ENCODE measurements around the gene SKIC2.
"Not testable (repeated sequence)": the region's sequence is repeated elsewhere in the genome, so short reads cannot be mapped to it uniquely, and the experiment has no call there.

The SKIC2 gene

GRCh38 chr6:31972709-31973350, 13.9 kb downstream of the SKIC2 start (continued):
- TF ChIP-seq ZNF610 (tag by site-specific recombination; IDR thresholded peaks at IDR 0.05; ENCODE audit: borderline replicate concordance) (no peak), ZNF391 (tag by site-specific recombination; IDR thresholded peaks at IDR 0.05; ENCODE audit: borderline replicate concordance, low read depth) (no peak), ZNF221 (tag by site-specific recombination; IDR thresholded peaks at IDR 0.05; ENCODE audit: borderline replicate concordance) (no peak), WT1 (tag by site-specific recombination; IDR thresholded peaks at IDR 0.05) (0 out of 2 replicates have a peak, but pooled peaks have one; percentile 15), BCL11B (tag by site-specific recombination; IDR thresholded peaks at IDR 0.05; ENCODE audit: low read depth) (no peak)

DNA sequence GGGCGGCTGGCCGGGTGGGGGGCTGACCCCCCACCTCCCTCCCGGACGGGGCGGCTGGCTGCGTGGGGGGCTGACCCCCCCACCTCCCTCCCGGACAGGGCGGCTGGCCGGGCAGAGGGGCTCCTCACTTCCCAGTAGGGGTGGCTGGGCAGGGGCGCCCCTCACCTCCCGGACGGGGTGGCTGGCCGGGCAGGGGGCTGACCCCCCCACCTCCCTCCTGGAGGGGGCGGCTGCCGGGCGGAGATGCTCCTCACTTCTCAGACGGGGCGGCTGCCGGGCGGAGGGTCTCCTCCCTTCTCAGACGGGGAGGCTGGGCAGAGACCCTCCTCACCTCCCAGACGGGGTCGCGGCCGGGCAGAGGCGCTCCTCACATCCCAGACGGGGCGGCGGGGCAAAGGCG, 17.1 kb downstream of the SKIC2 start:
- CTCF ChIA-PET; POLR2A ChIA-PET; H3K9me3 ChIP-seq (ENCODE audit: control insufficient read depth, insufficient read depth, low read depth, low read length); H3K4me1 ChIP-seq (ENCODE audit: control insufficient read depth, insufficient read depth, low read length); H3K4me3 ChIP-seq (ENCODE audit: low read depth, low read length); H3K27ac ChIP-seq (ENCODE audit: extremely low read depth, low read depth, low read length): not testable (repeated sequence)
- H3K36me3 ChIP-seq (ENCODE audit: control insufficient read depth in 2 of 2, insufficient read depth in 1 of 2, low read length in 2 of 2): peaks cover 0 to 19% of the 10 kb centered on the region in 2 experiments; a peak in 2 of 3 replicates

DNA sequence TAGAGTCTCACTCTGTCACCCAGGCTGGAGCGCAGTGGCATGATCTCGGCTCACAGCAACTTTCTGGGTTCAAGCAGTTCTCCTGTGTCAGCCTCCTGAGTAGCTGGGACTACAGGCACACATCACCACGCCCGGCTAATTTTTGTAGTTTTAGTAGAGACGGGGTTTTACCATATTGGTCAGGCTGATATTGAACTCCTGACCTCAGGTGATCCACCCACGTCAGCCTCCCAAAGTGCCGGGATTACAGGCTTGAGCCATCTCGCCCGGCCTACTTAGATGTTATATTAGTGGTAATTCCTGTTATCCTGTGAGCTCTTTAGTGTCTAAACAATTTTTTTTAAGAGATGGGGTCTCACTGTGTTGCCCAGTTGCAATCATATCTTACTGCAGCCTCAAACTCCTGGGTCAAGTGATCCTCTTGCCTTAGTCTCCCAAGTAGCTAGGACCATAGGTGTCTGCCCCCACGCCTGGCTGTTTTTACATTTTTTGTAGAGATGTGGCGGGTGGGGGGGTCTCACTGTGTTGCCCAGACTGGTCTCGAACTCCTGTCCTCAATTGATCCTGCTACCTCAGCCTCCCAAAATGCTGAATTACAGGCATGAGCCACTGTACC, 18.9 kb downstream of the SKIC2 start:
- H3K9me3 ChIP-seq (ENCODE audit: control insufficient read depth, insufficient read depth, low read depth, low read length): no peaks in the 10 kb centered on the region
- H3K27ac ChIP-seq (ENCODE audit: extremely low read depth, low read depth, low read length): no peak overlapping the region
- no peak for TF ChIP-seq ZSCAN16 (tag by site-specific recombination; IDR thresholded peaks at IDR 0.05)
- peak; percentile 97 for TF ChIP-seq ZNF121 (tag by site-specific recombination; IDR thresholded peaks at IDR 0.05)
- H3K36me3 ChIP-seq (ENCODE audit: control insufficient read depth in 2 of 2, insufficient read depth in 1 of 2, low read length in 2 of 2): peaks cover 0 to 19% of the 10 kb centered on the region in 2 experiments; a peak in 2 of 3 replicates
- CTCF ChIA-PET: no interaction called here
- POLR2A ChIA-PET: interaction anchor here (0.7 kb wide), 1 partner anchor 236 kb away, joined by 4 read pairs; no protein-coding TSS in a partner anchor
- peaks cover 4% of the 10 kb centered on the region; the same call in 1 of the 2 replicates for H3K4me1 ChIP-seq (ENCODE audit: control insufficient read depth, insufficient read depth, low read length)
- no peak overlapping the region for H3K4me3 ChIP-seq (ENCODE audit: low read depth, low read length)

GRCh38 chr6:31978831-31979230, 19.9 kb downstream of the SKIC2 start:
- CTCF ChIA-PET: no interaction called here
- POLR2A ChIA-PET: no interaction called here
- peaks cover 0 to 19% of the 10 kb centered on the region in 2 experiments; a peak in 2 of 3 replicates for H3K36me3 ChIP-seq (ENCODE audit: control insufficient read depth in 2 of 2, insufficient read depth in 1 of 2, low read length in 2 of 2)
- H3K27ac ChIP-seq (ENCODE audit: extremely low read depth, low read depth, low read length): no peak overlapping the region
- no peak overlapping the region for H3K4me3 ChIP-seq (ENCODE audit: low read depth, low read length)
- H3K9me3 ChIP-seq (ENCODE audit: control insufficient read depth, insufficient read depth, low read depth, low read length): no peaks in the 10 kb centered on the region
- H3K4me1 ChIP-seq (ENCODE audit: control insufficient read depth, insufficient read depth, low read length): no peaks in the 10 kb centered on the region
- TF ChIP-seq ZFHX2 (tag by site-specific recombination; conservative IDR thresholded peaks at IDR 0.05): no peak
- TF ChIP-seq, protein P1, sequence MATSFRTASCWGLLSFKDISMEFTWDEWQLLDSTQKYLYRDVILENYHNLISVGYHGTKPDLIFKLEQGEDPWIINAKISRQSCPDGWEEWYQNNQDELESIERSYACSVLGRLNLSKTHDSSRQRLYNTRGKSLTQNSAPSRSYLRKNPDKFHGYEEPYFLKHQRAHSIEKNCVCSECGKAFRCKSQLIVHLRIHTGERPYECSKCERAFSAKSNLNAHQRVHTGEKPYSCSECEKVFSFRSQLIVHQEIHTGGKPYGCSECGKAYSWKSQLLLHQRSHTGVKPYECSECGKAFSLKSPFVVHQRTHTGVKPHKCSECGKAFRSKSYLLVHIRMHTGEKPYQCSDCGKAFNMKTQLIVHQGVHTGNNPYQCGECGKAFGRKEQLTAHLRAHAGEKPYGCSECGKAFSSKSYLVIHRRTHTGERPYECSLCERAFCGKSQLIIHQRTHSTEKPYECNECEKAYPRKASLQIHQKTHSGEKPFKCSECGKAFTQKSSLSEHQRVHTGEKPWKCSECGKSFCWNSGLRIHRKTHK (tag by site-specific recombination; IDR thresholded peaks at IDR 0.05): no peak
- TF ChIP-seq ZNF561 (tag by site-specific recombination; IDR thresholded peaks at IDR 0.05; ENCODE audit: borderline replicate concordance): no peak
- TF ChIP-seq ZBTB10 (tag by site-specific recombination; IDR thresholded peaks at IDR 0.05): no peak
- no peak for TF ChIP-seq TCF7L2 (IDR thresholded peaks at IDR 0.05; ENCODE audit: borderline replicate concordance, low read depth, low read length)
- no peak for TF ChIP-seq SP2 (tag by site-specific recombination; IDR thresholded peaks at IDR 0.05)
- TF ChIP-seq ZFP69B (tag by site-specific recombination; IDR thresholded peaks at IDR 0.05): no peak
- TF ChIP-seq PRDM10 (tag by site-specific recombination; IDR thresholded peaks at IDR 0.05): no peak
- TF ChIP-seq ZNF366 (tag by site-specific recombination; conservative IDR thresholded peaks at IDR 0.05): no peak
- no peak for TF ChIP-seq ZXDB (tag by site-specific recombination; IDR thresholded peaks at IDR 0.05)
- TF ChIP-seq, protein P2, sequence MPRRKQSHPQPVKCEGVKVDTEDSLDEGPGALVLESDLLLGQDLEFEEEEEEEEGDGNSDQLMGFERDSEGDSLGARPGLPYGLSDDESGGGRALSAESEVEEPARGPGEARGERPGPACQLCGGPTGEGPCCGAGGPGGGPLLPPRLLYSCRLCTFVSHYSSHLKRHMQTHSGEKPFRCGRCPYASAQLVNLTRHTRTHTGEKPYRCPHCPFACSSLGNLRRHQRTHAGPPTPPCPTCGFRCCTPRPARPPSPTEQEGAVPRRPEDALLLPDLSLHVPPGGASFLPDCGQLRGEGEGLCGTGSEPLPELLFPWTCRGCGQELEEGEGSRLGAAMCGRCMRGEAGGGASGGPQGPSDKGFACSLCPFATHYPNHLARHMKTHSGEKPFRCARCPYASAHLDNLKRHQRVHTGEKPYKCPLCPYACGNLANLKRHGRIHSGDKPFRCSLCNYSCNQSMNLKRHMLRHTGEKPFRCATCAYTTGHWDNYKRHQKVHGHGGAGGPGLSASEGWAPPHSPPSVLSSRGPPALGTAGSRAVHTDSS (tag by site-specific recombination; IDR thresholded peaks at IDR 0.05): no peak
- no peak for TF ChIP-seq REPIN1 (tag by site-specific recombination; IDR thresholded peaks at IDR 0.05; ENCODE audit: low read depth)

All from HEK293 (cell line).